Mammary epithelial cell (primary cell): ENCODE data around the gene SLIT3.

Experiments
- EZH2 ChIP-seq: IDR thresholded peaks from 2 replicates; pipeline ENCODE4 v1.6.1; 2012; ENCODE audit warnings: low read length, inconsistent platforms, borderline replicate concordance
- TF ChIP-seq, protein P1 (sequence below), 2 donors: IDR thresholded peaks in 1 of 2; conservative IDR thresholded peaks in 1 of 2; 2 replicates each; pipeline ENCODE4 v1.5.1; 2011 to 2012; ENCODE audit warnings: inconsistent platforms in 2 of 2, low read length in 2 of 2, mild to moderate bottlenecking in 2 of 2, control low read depth in 1 of 2, low read depth in 1 of 2; ENCODE audit not compliant: insufficient read depth in 1 of 2; ENCODE audit errors: extremely low read depth in 1 of 2

DNA sequence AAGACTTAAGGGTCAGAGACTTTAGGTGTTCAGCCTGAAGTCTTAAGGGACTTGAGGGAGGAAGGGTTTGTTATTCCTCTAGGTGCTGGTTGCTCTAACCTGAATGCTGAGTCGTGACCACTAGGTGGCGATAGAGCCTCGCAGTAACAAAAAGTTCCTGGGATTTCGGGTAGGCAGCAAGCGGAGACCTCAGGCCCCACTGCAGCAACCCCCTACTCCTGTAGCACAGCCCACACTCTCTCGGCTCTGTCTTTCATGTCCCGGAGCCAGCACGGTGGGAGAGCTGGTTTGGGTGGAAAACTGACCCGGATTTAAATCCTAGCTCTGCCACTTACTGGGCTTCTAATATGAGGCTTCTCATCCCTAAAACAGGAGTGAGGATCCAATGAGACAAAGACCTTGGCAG, 621.4 kb downstream of the SLIT3 start:
- TF ChIP-seq, protein P1, sequence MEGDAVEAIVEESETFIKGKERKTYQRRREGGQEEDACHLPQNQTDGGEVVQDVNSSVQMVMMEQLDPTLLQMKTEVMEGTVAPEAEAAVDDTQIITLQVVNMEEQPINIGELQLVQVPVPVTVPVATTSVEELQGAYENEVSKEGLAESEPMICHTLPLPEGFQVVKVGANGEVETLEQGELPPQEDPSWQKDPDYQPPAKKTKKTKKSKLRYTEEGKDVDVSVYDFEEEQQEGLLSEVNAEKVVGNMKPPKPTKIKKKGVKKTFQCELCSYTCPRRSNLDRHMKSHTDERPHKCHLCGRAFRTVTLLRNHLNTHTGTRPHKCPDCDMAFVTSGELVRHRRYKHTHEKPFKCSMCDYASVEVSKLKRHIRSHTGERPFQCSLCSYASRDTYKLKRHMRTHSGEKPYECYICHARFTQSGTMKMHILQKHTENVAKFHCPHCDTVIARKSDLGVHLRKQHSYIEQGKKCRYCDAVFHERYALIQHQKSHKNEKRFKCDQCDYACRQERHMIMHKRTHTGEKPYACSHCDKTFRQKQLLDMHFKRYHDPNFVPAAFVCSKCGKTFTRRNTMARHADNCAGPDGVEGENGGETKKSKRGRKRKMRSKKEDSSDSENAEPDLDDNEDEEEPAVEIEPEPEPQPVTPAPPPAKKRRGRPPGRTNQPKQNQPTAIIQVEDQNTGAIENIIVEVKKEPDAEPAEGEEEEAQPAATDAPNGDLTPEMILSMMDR (conservative IDR thresholded peaks at IDR 0.05 in 1 of 2, IDR thresholded peaks at IDR 0.05 in 1 of 2; ENCODE audit: extremely low read depth in 1 of 2, insufficient read depth in 1 of 2, low read depth in 1 of 2, low read length in 2 of 2), result peak; percentile 87 to 92
- no peak for TF ChIP-seq EZH2
